ENCODE measurements around the gene STS. TPM values are rescaled to one million over a fixed set of nuclear protein-coding genes. Genes with fewer than 3 reads are reported as not detected.

Gene STS
- total and polyA plus RNA-seq, 2 experiments from 2014 or later: 0.44 to 1.7 TPM

DNA sequence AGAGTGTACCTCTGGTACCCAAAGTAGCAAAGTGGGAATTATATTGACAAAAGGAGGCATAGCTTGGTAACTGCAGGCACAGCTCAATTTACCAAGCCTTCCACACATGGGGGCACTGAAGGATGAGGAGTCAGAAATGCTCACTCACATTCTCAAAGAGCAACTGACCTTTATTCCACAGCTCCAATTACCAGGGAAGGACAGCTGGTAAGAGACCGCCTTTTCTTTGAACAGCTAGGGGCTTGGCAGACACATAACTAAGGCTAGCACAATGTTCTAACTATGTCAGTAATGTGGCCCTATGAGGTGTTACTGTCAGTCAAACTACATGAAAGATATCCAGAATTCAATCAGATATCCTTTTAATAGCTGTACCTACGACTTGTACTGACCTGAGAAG is 20.5 kb upstream of the STS start (continued):
- TF ChIP-seq, protein P1, sequence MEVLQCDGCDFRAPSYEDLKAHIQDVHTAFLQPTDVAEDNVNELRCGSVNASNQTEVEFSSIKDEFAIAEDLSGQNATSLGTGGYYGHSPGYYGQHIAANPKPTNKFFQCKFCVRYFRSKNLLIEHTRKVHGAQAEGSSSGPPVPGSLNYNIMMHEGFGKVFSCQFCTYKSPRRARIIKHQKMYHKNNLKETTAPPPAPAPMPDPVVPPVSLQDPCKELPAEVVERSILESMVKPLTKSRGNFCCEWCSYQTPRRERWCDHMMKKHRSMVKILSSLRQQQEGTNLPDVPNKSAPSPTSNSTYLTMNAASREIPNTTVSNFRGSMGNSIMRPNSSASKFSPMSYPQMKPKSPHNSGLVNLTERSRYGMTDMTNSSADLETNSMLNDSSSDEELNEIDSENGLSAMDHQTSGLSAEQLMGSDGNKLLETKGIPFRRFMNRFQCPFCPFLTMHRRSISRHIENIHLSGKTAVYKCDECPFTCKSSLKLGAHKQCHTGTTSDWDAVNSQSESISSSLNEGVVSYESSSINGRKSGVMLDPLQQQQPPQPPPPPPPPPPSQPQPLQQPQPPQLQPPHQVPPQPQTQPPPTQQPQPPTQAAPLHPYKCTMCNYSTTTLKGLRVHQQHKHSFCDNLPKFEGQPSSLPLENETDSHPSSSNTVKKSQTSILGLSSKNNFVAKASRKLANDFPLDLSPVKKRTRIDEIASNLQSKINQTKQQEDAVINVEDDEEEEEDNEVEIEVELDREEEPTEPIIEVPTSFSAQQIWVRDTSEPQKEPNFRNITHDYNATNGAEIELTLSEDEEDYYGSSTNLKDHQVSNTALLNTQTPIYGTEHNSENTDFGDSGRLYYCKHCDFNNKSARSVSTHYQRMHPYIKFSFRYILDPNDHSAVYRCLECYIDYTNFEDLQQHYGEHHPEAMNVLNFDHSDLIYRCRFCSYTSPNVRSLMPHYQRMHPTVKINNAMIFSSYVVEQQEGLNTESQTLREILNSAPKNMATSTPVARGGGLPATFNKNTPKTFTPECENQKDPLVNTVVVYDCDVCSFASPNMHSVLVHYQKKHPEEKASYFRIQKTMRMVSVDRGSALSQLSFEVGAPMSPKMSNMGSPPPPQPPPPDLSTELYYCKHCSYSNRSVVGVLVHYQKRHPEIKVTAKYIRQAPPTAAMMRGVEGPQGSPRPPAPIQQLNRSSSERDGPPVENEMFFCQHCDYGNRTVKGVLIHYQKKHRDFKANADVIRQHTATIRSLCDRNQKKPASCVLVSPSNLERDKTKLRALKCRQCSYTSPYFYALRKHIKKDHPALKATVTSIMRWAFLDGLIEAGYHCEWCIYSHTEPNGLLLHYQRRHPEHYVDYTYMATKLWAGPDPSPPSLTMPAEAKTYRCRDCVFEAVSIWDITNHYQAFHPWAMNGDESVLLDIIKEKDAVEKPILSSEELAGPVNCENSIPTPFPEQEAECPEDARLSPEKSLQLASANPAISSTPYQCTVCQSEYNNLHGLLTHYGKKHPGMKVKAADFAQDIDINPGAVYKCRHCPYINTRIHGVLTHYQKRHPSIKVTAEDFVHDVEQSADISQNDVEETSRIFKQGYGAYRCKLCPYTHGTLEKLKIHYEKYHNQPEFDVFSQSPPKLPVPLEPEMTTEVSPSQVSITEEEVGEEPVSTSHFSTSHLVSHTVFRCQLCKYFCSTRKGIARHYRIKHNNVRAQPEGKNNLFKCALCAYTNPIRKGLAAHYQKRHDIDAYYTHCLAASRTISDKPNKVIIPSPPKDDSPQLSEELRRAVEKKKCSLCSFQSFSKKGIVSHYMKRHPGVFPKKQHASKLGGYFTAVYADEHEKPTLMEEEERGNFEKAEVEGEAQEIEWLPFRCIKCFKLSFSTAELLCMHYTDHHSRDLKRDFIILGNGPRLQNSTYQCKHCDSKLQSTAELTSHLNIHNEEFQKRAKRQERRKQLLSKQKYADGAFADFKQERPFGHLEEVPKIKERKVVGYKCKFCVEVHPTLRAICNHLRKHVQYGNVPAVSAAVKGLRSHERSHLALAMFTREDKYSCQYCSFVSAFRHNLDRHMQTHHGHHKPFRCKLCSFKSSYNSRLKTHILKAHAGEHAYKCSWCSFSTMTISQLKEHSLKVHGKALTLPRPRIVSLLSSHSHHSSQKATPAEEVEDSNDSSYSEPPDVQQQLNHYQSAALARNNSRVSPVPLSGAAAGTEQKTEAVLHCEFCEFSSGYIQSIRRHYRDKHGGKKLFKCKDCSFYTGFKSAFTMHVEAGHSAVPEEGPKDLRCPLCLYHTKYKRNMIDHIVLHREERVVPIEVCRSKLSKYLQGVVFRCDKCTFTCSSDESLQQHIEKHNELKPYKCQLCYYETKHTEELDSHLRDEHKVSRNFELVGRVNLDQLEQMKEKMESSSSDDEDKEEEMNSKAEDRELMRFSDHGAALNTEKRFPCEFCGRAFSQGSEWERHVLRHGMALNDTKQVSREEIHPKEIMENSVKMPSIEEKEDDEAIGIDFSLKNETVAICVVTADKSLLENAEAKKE (CRISPR knock-in tag; IDR thresholded peaks at IDR 0.05): no peak
- no peak for TF ChIP-seq JUNB (IDR thresholded peaks at IDR 0.05; ENCODE audit: unreplicated experiment)
- TF ChIP-seq POLR2AphosphoS5 (IDR thresholded peaks at IDR 0.05; ENCODE audit: low read depth): no peak
- no peak for TF ChIP-seq EZH2phosphoT487 (IDR thresholded peaks at IDR 0.05; ENCODE audit: unreplicated experiment)
- no peak for TF ChIP-seq EZH2 (IDR thresholded peaks at IDR 0.05; ENCODE audit: low read depth, unreplicated experiment)
- no peak for TF ChIP-seq STAT1 (IDR thresholded peaks at IDR 0.05; ENCODE audit: unreplicated experiment)

DNA sequence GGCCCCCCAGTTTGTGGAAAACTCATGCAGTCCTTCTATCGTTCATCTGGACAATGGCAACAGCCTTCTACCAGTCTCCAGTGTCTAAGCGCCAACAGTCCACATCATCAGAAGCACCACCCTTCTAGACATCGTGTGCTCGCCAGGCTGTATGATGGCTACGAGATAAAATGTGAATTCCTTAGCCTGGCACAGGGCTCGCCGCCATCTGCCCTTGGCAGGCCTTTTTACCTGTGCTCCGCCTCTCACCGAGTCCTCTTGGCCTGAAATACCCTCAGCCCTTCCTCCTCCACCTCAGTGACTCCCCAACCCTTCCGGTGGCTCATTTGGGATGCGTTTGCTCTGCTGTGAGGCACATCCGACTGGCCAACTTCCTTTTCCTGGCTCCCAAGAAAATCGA is 15.9 kb upstream of the STS start:
- H3K4me1 ChIP-seq (ENCODE audit: insufficient read depth): no peaks in the 10 kb centered on the region; the same call in 1 of the 2 replicates
- H3K36me3 ChIP-seq (ENCODE audit: insufficient read depth): no peaks in the 10 kb centered on the region
- no peak overlapping the region for H3K4me3 Mint-ChIP-seq
- DNase-seq (ENCODE audit: low spot score) (no peak), ATAC-seq (no peak)
- no peak overlapping the region for H3K4me3 ChIP-seq
- H3K27me3 Mint-ChIP-seq (ENCODE audit: insufficient read depth, low read depth, poor library complexity): peaks cover 1% of the 10 kb centered on the region
- H3K79me2 ChIP-seq (replicated peaks; ENCODE audit: insufficient read depth): 0 out of 2 replicates have a peak, but pooled peaks cover 8% of the 10 kb centered on the region
- H3K9me2 ChIP-seq (ENCODE audit: insufficient read depth): no peaks in the 10 kb centered on the region
- no peak overlapping the region for H3K27ac Mint-ChIP-seq
- no peaks in the 10 kb centered on the region for H3K27me3 ChIP-seq (ENCODE audit: insufficient read depth)
- no peaks in the 10 kb centered on the region for H3K9me3 Mint-ChIP-seq
- no peak overlapping the region for H2AFZ ChIP-seq
- peaks cover 17% of the 10 kb centered on the region for H3K4me1 Mint-ChIP-seq
- H3K36me3 Mint-ChIP-seq (ENCODE audit: low read depth): peaks cover 2% of the 10 kb centered on the region; the same call in 1 of the 3 replicates
- H3K27ac ChIP-seq (ENCODE audit: low read depth): no peak overlapping the region
- no peak overlapping the region for H3K4me2 ChIP-seq
- H3F3A ChIP-seq (replicated peaks; ENCODE audit: low read depth): no peaks in the 10 kb centered on the region
- H4K20me1 ChIP-seq (replicated peaks; ENCODE audit: insufficient read depth): no peaks in the 10 kb centered on the region
- TF ChIP-seq ZNF331 (CRISPR knock-in tag; IDR thresholded peaks at IDR 0.05; ENCODE audit: low read depth): no peak
- TF ChIP-seq, protein P2, sequence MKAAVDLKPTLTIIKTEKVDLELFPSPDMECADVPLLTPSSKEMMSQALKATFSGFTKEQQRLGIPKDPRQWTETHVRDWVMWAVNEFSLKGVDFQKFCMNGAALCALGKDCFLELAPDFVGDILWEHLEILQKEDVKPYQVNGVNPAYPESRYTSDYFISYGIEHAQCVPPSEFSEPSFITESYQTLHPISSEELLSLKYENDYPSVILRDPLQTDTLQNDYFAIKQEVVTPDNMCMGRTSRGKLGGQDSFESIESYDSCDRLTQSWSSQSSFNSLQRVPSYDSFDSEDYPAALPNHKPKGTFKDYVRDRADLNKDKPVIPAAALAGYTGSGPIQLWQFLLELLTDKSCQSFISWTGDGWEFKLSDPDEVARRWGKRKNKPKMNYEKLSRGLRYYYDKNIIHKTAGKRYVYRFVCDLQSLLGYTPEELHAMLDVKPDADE (IDR thresholded peaks at IDR 0.05): no peak
- TF ChIP-seq STAT1 (IDR thresholded peaks at IDR 0.05; ENCODE audit: unreplicated experiment): no peak
- no peak for TF ChIP-seq ZNF114 (CRISPR knock-in tag; IDR thresholded peaks at IDR 0.05)
- TF ChIP-seq, protein P3, sequence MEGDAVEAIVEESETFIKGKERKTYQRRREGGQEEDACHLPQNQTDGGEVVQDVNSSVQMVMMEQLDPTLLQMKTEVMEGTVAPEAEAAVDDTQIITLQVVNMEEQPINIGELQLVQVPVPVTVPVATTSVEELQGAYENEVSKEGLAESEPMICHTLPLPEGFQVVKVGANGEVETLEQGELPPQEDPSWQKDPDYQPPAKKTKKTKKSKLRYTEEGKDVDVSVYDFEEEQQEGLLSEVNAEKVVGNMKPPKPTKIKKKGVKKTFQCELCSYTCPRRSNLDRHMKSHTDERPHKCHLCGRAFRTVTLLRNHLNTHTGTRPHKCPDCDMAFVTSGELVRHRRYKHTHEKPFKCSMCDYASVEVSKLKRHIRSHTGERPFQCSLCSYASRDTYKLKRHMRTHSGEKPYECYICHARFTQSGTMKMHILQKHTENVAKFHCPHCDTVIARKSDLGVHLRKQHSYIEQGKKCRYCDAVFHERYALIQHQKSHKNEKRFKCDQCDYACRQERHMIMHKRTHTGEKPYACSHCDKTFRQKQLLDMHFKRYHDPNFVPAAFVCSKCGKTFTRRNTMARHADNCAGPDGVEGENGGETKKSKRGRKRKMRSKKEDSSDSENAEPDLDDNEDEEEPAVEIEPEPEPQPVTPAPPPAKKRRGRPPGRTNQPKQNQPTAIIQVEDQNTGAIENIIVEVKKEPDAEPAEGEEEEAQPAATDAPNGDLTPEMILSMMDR (conservative IDR thresholded peaks at IDR 0.05; ENCODE audit: low read depth in 2 of 2): no peak

Data from GM23338 (cell line).